HepG2 (cell line): Measurements from ENCODE around the gene AKIP1. TPM values are rescaled to one million over a fixed set of nuclear protein-coding genes. Genes with fewer than 3 reads are reported as not detected.
A peak's percentile ranks its signal among the peaks of the same experiment; 100 is the strongest.

Source experiments
- ATAC-seq: fragments of 200-7000 bp; cut with Tn5 transposase; 3 replicates; pipeline ENCODE4 v1.9.1; 2020; ENCODE audit warnings: mild to moderate bottlenecking, moderate library complexity
- BruUV-seq: library from RNA; stranded (reverse); fragments of 400-500 nt; replicated peaks from 2 replicates; lab custom pipeline; 2021; lab: Mats Ljungman, UMichigan
- CTCF ChIA-PET: fragments of 300-600 bp; formaldehyde crosslinking; extraction: SDS; loops from one replicate; lab custom pipeline; 2021; ENCODE audit warnings: low total read pairs, inconsistent platforms, low intra/inter-chr PET ratio; lab: Yijun Ruan, JAX
- POLR2A ChIA-PET: fragments of 350-600 bp; sonication (Branson Sonifier 250); formaldehyde crosslinking; loops from one replicate; lab custom pipeline; 2020; ENCODE audit warnings: antibody characterized with exemption, inconsistent platforms; lab: Yijun Ruan, JAX
- DNase-seq: peaks from one replicate; pipeline ENCODE4 v3.0.0-alpha.2; 2015; ENCODE audit warnings: low spot score
- FAIRE-seq: peaks from 3 replicates; lab custom pipeline; 2011; peaks lifted over from hg19 to GRCh38; lab: Jason Lieb, UNC
- H2AFZ ChIP-seq: one replicate; pipeline ENCODE4 v1.6.1; 2011; ENCODE audit warnings: low read length, inconsistent platforms
- H3K27ac ChIP-seq: fragments of 300-600 bp; 3 replicates; pipeline ENCODE4 v1.8.0; 2011; ENCODE audit warnings: mixed run types, mild to moderate bottlenecking, mixed read lengths, low read length, inconsistent platforms; ENCODE audit not compliant: insufficient read depth; ENCODE audit errors: extremely low read length
- H3K27me3 ChIP-seq, 2 experiments: fragments of 200-600 bp in 1 of 2; 2 replicates in 1 of 2; 3 replicates in 1 of 2; pipeline versions ENCODE4 v1.6.0 to v1.8.0; 2011; ENCODE audit warnings: low read length in 2 of 2, mild to moderate bottlenecking in 2 of 2, moderate library complexity in 2 of 2, inconsistent platforms in 1 of 2; ENCODE audit not compliant: insufficient read depth in 2 of 2, control insufficient read depth in 1 of 2
- H3K36me3 ChIP-seq, 2 experiments: fragments of 200-600 bp in 1 of 2; replicated peaks in 1 of 2; 2 replicates in 1 of 2; 3 replicates in 1 of 2; pipeline versions ENCODE4 v1.5.1 to v1.8.0; 2011; ENCODE audit warnings: low read length in 2 of 2, inconsistent platforms in 1 of 2; ENCODE audit not compliant: insufficient read depth in 2 of 2, control insufficient read depth in 1 of 2
- H3K4me1 ChIP-seq: 2 replicates; pipeline ENCODE4 v1.5.1; 2012; ENCODE audit warnings: low read length, inconsistent platforms; ENCODE audit not compliant: insufficient read depth
- H3K4me2 ChIP-seq: 2 replicates; pipeline ENCODE4 v1.6.0; 2011; ENCODE audit warnings: low read depth, low read length, inconsistent platforms
- H3K4me3 ChIP-seq, 3 experiments: fragments of 200-600 bp in 1 of 3; sonication (generic), shearing (Covaris generic) in 1 of 3; replicated peaks in 1 of 3; 2 replicates each; pipeline ENCODE4 v1.5.1; 2011 to 2016; ENCODE audit warnings: low read length in 3 of 3, inconsistent platforms in 2 of 3, low read depth in 2 of 3, mild to moderate bottlenecking in 2 of 3, control low read depth in 1 of 3, mixed read lengths in 1 of 3; ENCODE audit not compliant: insufficient read depth in 1 of 3
- H3K79me2 ChIP-seq: one replicate; pipeline ENCODE4 v1.6.1; 2011; ENCODE audit warnings: low read length, inconsistent platforms; ENCODE audit not compliant: insufficient read depth
- H3K9ac ChIP-seq: 2 replicates; pipeline ENCODE4 v1.6.0; 2011; ENCODE audit warnings: mild to moderate bottlenecking, low read depth, low read length, inconsistent platforms; ENCODE audit not compliant: insufficient read depth
- H3K9me3 ChIP-seq: 2 replicates; pipeline ENCODE4 v1.5.1; 2012; ENCODE audit warnings: mild to moderate bottlenecking, low read length
- H4K20me1 ChIP-seq: 2 replicates; pipeline ENCODE4 v1.6.0; 2011; ENCODE audit warnings: inconsistent platforms, mild to moderate bottlenecking, low read length, moderate library complexity; ENCODE audit not compliant: insufficient read depth
- BRD4 ChIP-seq: sonication (generic); formaldehyde crosslinking; IDR thresholded peaks from 2 replicates; pipeline ENCODE4 v1.4.0; 2020; ENCODE audit warnings: missing genetic modification reagents
- HMGXB3 ChIP-seq: sonication (generic); formaldehyde crosslinking; IDR thresholded peaks from 2 replicates; pipeline ENCODE4 v1.4.0; 2020; ENCODE audit warnings: missing genetic modification reagents, borderline replicate concordance
- NR1H2 ChIP-seq: sonication (generic); formaldehyde crosslinking; IDR thresholded peaks from 2 replicates; pipeline ENCODE4 v1.8.1; 2022; ENCODE audit warnings: low read depth, missing genetic modification reagents, borderline replicate concordance
- ZFP36 ChIP-seq: fragments of 150-350 bp; IDR thresholded peaks from 2 replicates; pipeline ENCODE4 v1.6.1; 2018; ENCODE audit warnings: borderline replicate concordance, low read length, low read depth; ENCODE audit not compliant: partially characterized antibody
- ZNF530 ChIP-seq: sonication (generic); formaldehyde crosslinking; IDR thresholded peaks from 2 replicates; pipeline ENCODE4 v1.5.0; 2020; ENCODE audit warnings: low read depth, mild to moderate bottlenecking, missing genetic modification reagents
- ZNF562 ChIP-seq: sonication (generic); formaldehyde crosslinking; IDR thresholded peaks from 2 replicates; pipeline ENCODE4 v1.8.0; 2022; ENCODE audit warnings: missing genetic modification reagents, borderline replicate concordance
- ZNF574 ChIP-seq: sonication (generic); formaldehyde crosslinking; IDR thresholded peaks from 2 replicates; pipeline ENCODE4 v1.4.0; 2020; ENCODE audit warnings: missing genetic modification reagents
- WGBS: methylation state at CpG from one replicate; pipeline ENCODE4 v1.1.6; 2017; ENCODE audit warnings: low lambda C conversion rate; 5-methylcytosine and 5-hydroxymethylcytosine counted together
- in situ Hi-C: cut with HindIII; loops from 2 replicates; pipeline ENCODE4 v1.10.0; 2017; ENCODE audit warnings: low pct_unique_long_range_greater_than_20kb; ENCODE audit not compliant: extremely low pct_ligation_motif_present
- intact Hi-C: fragments of 100-400 bp; cut with micrococcal nuclease; formaldehyde crosslinking; loops from one replicate; pipeline ENCODE4 v1.10.0; 2022; ENCODE audit not compliant: unreplicated experiment
- polyA plus RNA-seq, 8 experiments: library from polyadenylated mRNA; depleted of rRNA in 3 of 8; stranded (reverse) in 7 of 8; unstranded in 1 of 8; fragments of >200 nt; fragmentation: Illumina TruSeq in 4 of 8; extraction: Trizol in 4 of 8; gene quantifications; 2 replicates each; pipeline versions ENCODE4 v1.2.1 to v1.2.3, GENCODE V29; 2011 to 2016; ENCODE audit warnings: low read depth in 4 of 8, missing spikeins in 1 of 8, mixed read lengths in 1 of 8; ENCODE audit not compliant: insufficient read depth in 1 of 8
- total RNA-seq, 5 experiments: library from RNA; depleted of rRNA; stranded (reverse); fragments of >200 nt; fragmentation: Illumina TruSeq; extraction: Trizol; gene quantifications; 2 replicates each; pipeline ENCODE4 v1.2.3, GENCODE V29; 2016; ENCODE audit warnings: low read depth in 1 of 5

AKIP1 gene
- total and polyA plus RNA-seq, 2 of the 13 experiments (the other 11 are each of a cell fraction or from before 2014, with no cell fraction given): 10.0 to 20.3 TPM

GRCh38 chr11:8961401-8961800, 50.4 kb downstream of the AKIP1 start:
- Histone ChIP-seq H3K9ac (peak overlapping the region; percentile 21; the same call in 1 of the 2 replicates), H2AFZ (no peak overlapping the region), H3K9me3 (no peaks in the 10 kb centered on the region), H4K20me1 (no peaks in the 10 kb centered on the region), H3K4me3 (no peak overlapping the region), H3K79me2 (peaks cover 13% of the 10 kb centered on the region), H3K4me1 (peaks cover 19% of the 10 kb centered on the region), H3K27me3 (no peaks in the 10 kb centered on the region), H3K27ac (no peak overlapping the region), H3K4me2 (no peak overlapping the region), H3K36me3 (no peaks in the 10 kb centered on the region)
- no peak for ATAC-seq
- POLR2A ChIA-PET: no interaction called here
- in situ Hi-C loops: loop anchor here (25.0 kb wide), 1 partner anchor 274 kb away; the partner anchor contains the start of genes RPL27A and TRIM66
- TF ChIP-seq ZNF562 (CRISPR knock-in tag) (no peak), ZNF574 (CRISPR knock-in tag) (no peak), HMGXB3 (no peak), ZFP36 (no peak), ZNF530 (CRISPR knock-in tag) (no peak), NR1H2 (CRISPR knock-in tag) (no peak), BRD4 (no peak)
- BruUV-seq: no TSS peak
- 62% methylated on average over 2 of the region's 2 CpGs for WGBS
- FAIRE-seq: no peak
- intact Hi-C loops: loop anchor here (5.0 kb wide), 1 partner anchor 274 kb away; no protein-coding TSS in a partner anchor
- CTCF ChIA-PET: no interaction called here
- DNase-seq: no peak
